ENCODE data around the gene USP9X. TPM values are rescaled to one million over a fixed set of nuclear protein-coding genes. Genes with fewer than 3 reads are reported as not detected.

The USP9X gene
- total and polyA plus RNA-seq, 3 donors from 2014 or later = 50.8 to 161 (median 135) TPM

GRCh38 chrX:41066969-41067368 is 18.3 kb upstream of the USP9X start:
- DNase-seq = no peak
- 82 to 88% methylated on average over 1 of the region's 1 CpG for WGBS, 2 donors
- no peak for TF ChIP-seq POLR2A (IDR thresholded peaks at IDR 0.05)
- TF ChIP-seq CTCF (IDR thresholded peaks at IDR 0.05) = no peak
- no peaks in the 10 kb centered on the region for H3K27me3 ChIP-seq
- H3K4me3 ChIP-seq = no peak overlapping the region
- intact Hi-C loops (cut with DNase I; ENCODE audit: low total_unique reads) = no loop called here
- no peak overlapping the region for H3K27ac ChIP-seq
- H3K36me3 ChIP-seq (ENCODE audit: low read depth, missing control alignments) = no peaks in the 10 kb centered on the region
- H3K4me1 ChIP-seq = no peaks in the 10 kb centered on the region
- H3K9me3 ChIP-seq = no peaks in the 10 kb centered on the region

- intact Hi-C loops (cut with DNase I; ENCODE audit: low total_unique reads) = no loop called here
These were observed 17.5 kb upstream of the USP9X start for GRCh38 chrX:41067721-41068120.

GRCh38 chrX:41076742-41077141 is 8.5 kb upstream of the USP9X start:
- no peak overlapping the region for H3K4me3 ChIP-seq
- no peaks in the 10 kb centered on the region for H3K4me1 ChIP-seq
- DNase-seq = no peak
- WGBS, 2 donors = 87 to 90% methylated on average over 2 to 30 of the region's 30 CpGs
- H3K9me3 ChIP-seq = no peaks in the 10 kb centered on the region
- intact Hi-C loops (cut with DNase I; ENCODE audit: low total_unique reads) = no loop called here
- no peak overlapping the region for H3K27ac ChIP-seq
- H3K27me3 ChIP-seq = no peaks in the 10 kb centered on the region
- TF ChIP-seq CTCF (IDR thresholded peaks at IDR 0.05) (no peak), POLR2A (IDR thresholded peaks at IDR 0.05) (no peak)
- H3K36me3 ChIP-seq (ENCODE audit: low read depth, missing control alignments) = no peaks in the 10 kb centered on the region

More at GRCh38 chrX:41067721-41068120, 17.5 kb upstream of the USP9X start:
- DNase-seq = peak; percentile 62
- TF ChIP-seq CTCF (IDR thresholded peaks at IDR 0.05) (no peak), POLR2A (IDR thresholded peaks at IDR 0.05) (no peak)
- no peaks in the 10 kb centered on the region for H3K4me1 ChIP-seq
- H3K4me3 ChIP-seq = no peak overlapping the region
- WGBS, 2 donors = 67 to 75% methylated on average over 5 of the region's 5 CpGs
- no peak overlapping the region for H3K27ac ChIP-seq
- no peaks in the 10 kb centered on the region for H3K36me3 ChIP-seq (ENCODE audit: low read depth, missing control alignments)
- H3K27me3 ChIP-seq = no peaks in the 10 kb centered on the region
- no peaks in the 10 kb centered on the region for H3K9me3 ChIP-seq

GRCh38 chrX:41081821-41082220 is 3.4 kb upstream of the USP9X start:
- Histone ChIP-seq H3K4me3 (no peak overlapping the region), H3K9me3 (no peaks in the 10 kb centered on the region), H3K27ac (no peak overlapping the region), H3K4me1 (no peaks in the 10 kb centered on the region), H3K27me3 (no peaks in the 10 kb centered on the region), H3K36me3 (ENCODE audit: low read depth, missing control alignments) (no peaks in the 10 kb centered on the region)
- 71 to 85% methylated on average over 2 of the region's 2 CpGs for WGBS, 2 donors
- intact Hi-C loops (cut with DNase I; ENCODE audit: low total_unique reads) = no loop called here
- DNase-seq = no peak
- TF ChIP-seq POLR2A (IDR thresholded peaks at IDR 0.05) (no peak), CTCF (IDR thresholded peaks at IDR 0.05) (no peak)

GRCh38 chrX:41082783-41083182 is 2.5 kb upstream of the USP9X start:
- H3K27me3 ChIP-seq = no peaks in the 10 kb centered on the region
- no peaks in the 10 kb centered on the region for H3K4me1 ChIP-seq
- H3K9me3 ChIP-seq = no peaks in the 10 kb centered on the region
- no peak for DNase-seq
- no peak overlapping the region for H3K4me3 ChIP-seq
- H3K36me3 ChIP-seq (ENCODE audit: low read depth, missing control alignments) = no peaks in the 10 kb centered on the region
- no peak overlapping the region for H3K27ac ChIP-seq
- 83 to 85% methylated on average over 3 of the region's 3 CpGs for WGBS, 2 donors
- intact Hi-C loops (cut with DNase I; ENCODE audit: low total_unique reads) = no loop called here
- TF ChIP-seq CTCF (IDR thresholded peaks at IDR 0.05) (no peak), POLR2A (IDR thresholded peaks at IDR 0.05) (no peak)
